Measurements from ENCODE around the gene SPTBN1. TPM values are rescaled to one million over a fixed set of nuclear protein-coding genes. Genes with fewer than 3 reads are reported as not detected.
A peak's percentile ranks its signal among the peaks of the same experiment; 100 is the strongest.

The SPTBN1 gene
- total RNA-seq, 4 donors from 2014 or later = 171 to 293 (median 247) TPM

- Histone ChIP-seq H3K27me3 (no peaks in the 10 kb centered on the region), H3K4me1 (peaks cover 0 to 6% (median 0%) of the 10 kb centered on the region in 4 donors), H3K4me3 (no peak overlapping the region), H3K36me3 (peaks cover 0 to 93% (median 4%) of the 10 kb centered on the region in 3 donors), H3K9me3 (no peaks in the 10 kb centered on the region), H3K27ac (no peak overlapping the region)
- no peak for TF ChIP-seq POLR2A (IDR thresholded peaks at IDR 0.05)
- TF ChIP-seq CTCF (IDR thresholded peaks at IDR 0.05) = no peak
- DNase-seq = no peak
These were observed 184.9 kb downstream of the SPTBN1 start for GRCh38 chr2:54640834-54641540.

- TF ChIP-seq CTCF (IDR thresholded peaks at IDR 0.05) (no peak), POLR2A (IDR thresholded peaks at IDR 0.05) (no peak)
- H3K27ac ChIP-seq = no peak overlapping the region
- no peaks in the 10 kb centered on the region for H3K27me3 ChIP-seq
- no peak overlapping the region for H3K4me3 ChIP-seq
- DNase-seq = no peak
- H3K4me1 ChIP-seq = no peaks in the 10 kb centered on the region
- no peaks in the 10 kb centered on the region for H3K9me3 ChIP-seq
- H3K36me3 ChIP-seq = peaks cover 4 to 96% (median 4%) of the 10 kb centered on the region in 3 donors
These were observed 185.9 kb downstream of the SPTBN1 start for GRCh38 chr2:54641988-54642387.

- DNase-seq = no peak
- Histone ChIP-seq H3K36me3 (peaks cover 4 to 96% (median 5%) of the 10 kb centered on the region in 3 donors), H3K27me3 (no peaks in the 10 kb centered on the region), H3K9me3 (no peaks in the 10 kb centered on the region), H3K27ac (no peak overlapping the region), H3K4me3 (no peak overlapping the region), H3K4me1 (no peaks in the 10 kb centered on the region)
- TF ChIP-seq CTCF (IDR thresholded peaks at IDR 0.05) = no peak
- TF ChIP-seq POLR2A (IDR thresholded peaks at IDR 0.05) = no peak
These were observed 186.7 kb downstream of the SPTBN1 start for GRCh38 chr2:54642677-54643430.

DNA sequence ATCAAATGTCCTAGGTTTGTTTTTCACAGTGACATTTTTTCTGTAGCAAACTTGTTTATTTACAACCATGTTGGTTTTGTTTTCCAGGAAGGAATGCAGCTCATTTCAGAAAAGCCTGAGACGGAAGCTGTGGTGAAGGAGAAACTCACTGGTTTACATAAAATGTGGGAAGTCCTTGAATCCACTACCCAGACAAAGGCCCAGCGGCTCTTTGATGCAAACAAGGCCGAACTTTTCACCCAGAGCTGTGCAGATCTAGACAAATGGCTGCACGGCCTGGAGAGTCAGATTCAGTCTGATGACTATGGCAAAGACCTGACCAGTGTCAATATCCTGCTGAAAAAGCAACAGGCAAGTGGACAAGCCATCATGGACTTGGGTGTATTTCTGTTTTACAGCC lies 188.1 kb downstream of the SPTBN1 start:
- Histone ChIP-seq H3K4me3 (no peak overlapping the region), H3K27me3 (no peaks in the 10 kb centered on the region), H3K9me3 (no peaks in the 10 kb centered on the region), H3K4me1 (no peaks in the 10 kb centered on the region), H3K27ac (no peak overlapping the region), H3K36me3 (peaks cover 4 to 96% (median 10%) of the 10 kb centered on the region in 3 donors)
- no peak for DNase-seq
- TF ChIP-seq POLR2A (IDR thresholded peaks at IDR 0.05) = no peak
- no peak for TF ChIP-seq CTCF (IDR thresholded peaks at IDR 0.05)

GRCh38 chr2:54646170-54646927 lies 190.2 kb downstream of the SPTBN1 start:
- Histone ChIP-seq H3K27me3 (no peaks in the 10 kb centered on the region), H3K27ac (peak overlapping the region in 1 of 4 donors; percentile 18), H3K4me1 (no peaks in the 10 kb centered on the region), H3K9me3 (no peaks in the 10 kb centered on the region), H3K36me3 (peaks cover 4 to 96% (median 10%) of the 10 kb centered on the region in 3 donors), H3K4me3 (no peak overlapping the region)
- no peak for TF ChIP-seq CTCF (IDR thresholded peaks at IDR 0.05)
- TF ChIP-seq POLR2A (IDR thresholded peaks at IDR 0.05) = no peak
- no peak for DNase-seq
